Heart right ventricle (tissue), 16 donors: ENCODE measurements around the gene RBM43. TPM values are rescaled to one million over a fixed set of nuclear protein-coding genes. Genes with fewer than 3 reads are reported as not detected.

Experiments
- ATAC-seq, 8 donors: fragments of 200-7000 bp; cut with Tn5 transposase; one replicate each; pipeline ENCODE4 v1.9.1; 2020; ENCODE audit warnings: mild to moderate bottlenecking in 8 of 8, moderate library complexity in 8 of 8, moderate number of reproducible peaks in 1 of 8
- DNase-seq, 2 donors: peaks; one replicate each; pipeline ENCODE4 v3.0.0-alpha.2; 2020
- H3K27ac ChIP-seq, 10 donors: fragments of 200-600 bp; sonication (generic) in 2 of 10; one replicate each; pipeline versions ENCODE4 v1.5.0 to v1.8.0; 2020 to 2022; ENCODE audit warnings: mild to moderate bottlenecking in 3 of 10
- H3K27me3 ChIP-seq, 7 donors: fragments of 200-600 bp; one replicate each; pipeline ENCODE4 v1.8.0; 2021 to 2022; ENCODE audit warnings: mild to moderate bottlenecking in 2 of 7
- H3K36me3 ChIP-seq, 9 donors: fragments of 200-600 bp; sonication (generic) in 1 of 9; one replicate each; pipeline versions ENCODE4 v1.5.0 to v1.8.0; 2020 to 2022; ENCODE audit warnings: mild to moderate bottlenecking in 2 of 9
- H3K4me1 ChIP-seq, 9 donors: fragments of 200-600 bp; sonication (generic) in 1 of 9; one replicate each; pipeline versions ENCODE4 v1.5.0 to v1.8.0; 2020 to 2022; ENCODE audit warnings: mild to moderate bottlenecking in 4 of 9
- H3K4me3 ChIP-seq, 10 donors: fragments of 200-600 bp; sonication (generic) in 2 of 10; one replicate each; pipeline versions ENCODE4 v1.5.0 to v1.8.0; 2020 to 2022; ENCODE audit warnings: mild to moderate bottlenecking in 7 of 10, moderate library complexity in 2 of 10
- H3K9me3 ChIP-seq, 11 donors: fragments of 200-600 bp in 10 of 11; sonication (generic) in 2 of 11; one replicate each; pipeline versions ENCODE4 v1.5.0 to v1.8.0; 2013 to 2022; ENCODE audit warnings: mild to moderate bottlenecking in 2 of 11, control low read depth in 1 of 11, moderate library complexity in 1 of 11
- CTCF ChIP-seq, 9 donors: fragments of 200-600 bp; sonication (generic) in 2 of 9; IDR thresholded peaks; one replicate each; pipeline versions ENCODE4 v1.5.0 to v1.8.0; 2021 to 2022; ENCODE audit warnings: antibody characterized with exemption in 9 of 9, mild to moderate bottlenecking in 5 of 9, moderate library complexity in 1 of 9
- WGBS, 2 donors: extraction: QIAGEN DNeasy Blood & Tissue Kit; methylation state at CpG; one replicate each; pipeline ENCODE4 v1.1.7; 2013; ENCODE audit warnings: inconsistent platforms in 1 of 2; 5-methylcytosine and 5-hydroxymethylcytosine counted together
- intact Hi-C, 10 donors: fragments of 100-400 bp; cut with DNase I; formaldehyde crosslinking; loops; one replicate each; pipeline versions ENCODE4 v1.11.1 to v1.14.2; 2022
- polyA plus RNA-seq, 2 donors: library from polyadenylated mRNA; stranded (reverse); fragments of 200-250 nt; gene quantifications; one replicate each; pipeline ENCODE4 v1.2.3, GENCODE V29; 2013
- total RNA-seq, 10 donors: library from RNA; stranded (reverse); fragmentation: NEBNext Ultra II Directional in 3 of 10; extraction: Animal tissue kit (Norgen Biotek cat#: 25700) in 3 of 10; gene quantifications; one replicate each; pipeline versions ENCODE4 v1.2.1 to v1.2.4, GENCODE V29; 2021 to 2023
- donor health status: Arrhythmogenic right ventricular cardiomyopathy.
- donor health status: ischemic (EF 13 %, LVEDD 7.1; RV severe dilation, severe dysfunction).
- donor health status: healthy with polysubstance abuse.
- donor health status: DM: no; HTN: yes; CAD: no.
- donor health status: DM: no; HTN: no; CAD: no.
- donor health status: ischemic (EF 25% LVEDD 6.9; RV normal size, moderate dysfunction).
- donor health status: ischemic (EF 25% LVEDD 5.7; RV mildly dilated, moderate dysfunction).
- donor health status: healthy.
- donor health status: DM: yes; HTN: yes; CAD: no.
- donor health status: Ischemic cardiomyopathy.
- donor health status: ischemic (EF 35%, LVEDD 5.7; RV mildly dilated, moderate dysfunction).
- donor health status: nonischemic (EF 11% LVEDD 7.7; RV severe dilation, severe dysfunction).
- donor health status: DM: yes; HTN: yes; CAD: no.
- donor health status: PGD.
- donor health status: ischemic (EF 29% LVEDD 5.4; RV normal size, mild dysfunction).
- donor health status: nonischemic (EF 23%, LVEDD 6.1; RV moderate dilation, normal function).

Gene RBM43
- total and polyA plus RNA-seq, 12 donors: 0.96 to 2.9 (median 1.6) TPM

DNA sequence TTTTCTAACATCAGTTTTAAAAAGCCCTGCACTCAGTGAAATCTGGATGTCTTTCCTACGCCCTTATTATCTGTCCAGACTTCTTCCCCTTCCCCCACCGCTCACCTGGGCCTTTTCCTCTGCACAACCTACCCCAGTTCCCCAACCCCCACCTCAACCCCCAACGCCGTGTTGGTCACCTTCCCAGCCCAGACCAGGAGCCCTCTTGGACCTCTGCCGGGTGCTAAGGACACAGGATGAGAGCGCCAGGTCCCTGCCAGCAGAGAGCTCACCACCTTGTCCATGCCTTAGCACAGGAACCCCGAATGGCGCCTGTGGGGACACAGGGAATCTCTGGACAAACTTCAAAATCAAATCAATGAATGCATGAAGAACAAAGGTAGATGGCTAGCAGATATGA is 966 bp upstream of the RBM43 start:
- no peak for TF ChIP-seq CTCF (IDR thresholded peaks at IDR 0.05)
- peak overlapping the region in 2 of 10 donors; percentile 85 to 90 for H3K4me3 ChIP-seq
- H3K36me3 ChIP-seq: no peaks in the 10 kb centered on the region
- peaks cover 0 to 23% (median 12%) of the 10 kb centered on the region in 9 donors for H3K4me1 ChIP-seq
- intact Hi-C loops: loop anchor here in 4 of 10 donors (1.0 to 10.0 kb wide), 2 partner anchors 27 to 152 kb away; partner anchors contain the start of gene NMI (in 1 of the 4)
- DNase-seq (peak in 1 of 2 donors; percentile 8), ATAC-seq (no peak)
- peak overlapping the region in 1 of 10 donors; percentile 94 for H3K27ac ChIP-seq
- peaks cover 0 to 8% (median 0%) of the 10 kb centered on the region in 11 donors for H3K9me3 ChIP-seq
- WGBS, 2 donors: 88% methylated on average over 8 of the region's 8 CpGs
- no peaks in the 10 kb centered on the region for H3K27me3 ChIP-seq

GRCh38 chr2:151261977-151262291 is 271 bp upstream of the RBM43 start:
- no peak for TF ChIP-seq CTCF (IDR thresholded peaks at IDR 0.05)
- no peak for DNase-seq
- intact Hi-C loops: loop anchor here in 4 of 10 donors (1.0 to 10.0 kb wide), 2 partner anchors 27 to 153 kb away; partner anchors contain the start of gene NMI (in 1 of the 4)
- Histone ChIP-seq H3K27ac (peak overlapping the region; percentile 86 to 99 (median 94)), H3K4me3 (peak overlapping the region; percentile 53 to 97 (median 90)), H3K36me3 (no peaks in the 10 kb centered on the region), H3K27me3 (no peaks in the 10 kb centered on the region), H3K4me1 (peaks cover 0 to 25% (median 12%) of the 10 kb centered on the region in 9 donors), H3K9me3 (peaks cover 0 to under 1% (median 0%) of the 10 kb centered on the region in 11 donors)
- WGBS, 2 donors: 7 to 12% methylated on average over 9 of the region's 9 CpGs
- no peak for ATAC-seq

- WGBS, 2 donors: 28 to 34% methylated on average over 11 of the region's 11 CpGs
- peak in 1 of 8 donors; percentile 12 for ATAC-seq
- intact Hi-C loops: loop anchor here in 4 of 10 donors (10.0 kb wide), 1 partner anchor 154 kb away; no protein-coding TSS in a partner anchor
These were observed 961 bp downstream of the RBM43 start for GRCh38 chr2:151260573-151261230.

GRCh38 chr2:151258121-151258520 is 3.5 kb downstream of the RBM43 start:
- Histone ChIP-seq H3K9me3 (no peaks in the 10 kb centered on the region), H3K27ac (no peak overlapping the region), H3K36me3 (peaks cover 0 to 23% (median 0%) of the 10 kb centered on the region in 9 donors), H3K4me1 (peaks cover 0 to 25% (median 12%) of the 10 kb centered on the region in 9 donors), H3K27me3 (no peaks in the 10 kb centered on the region), H3K4me3 (no peak overlapping the region)
- WGBS, 2 donors: 91 to 96% methylated on average over 3 of the region's 3 CpGs
- intact Hi-C loops: no loop called here
- DNase-seq (no peak), ATAC-seq (no peak)
- no peak for TF ChIP-seq CTCF (IDR thresholded peaks at IDR 0.05)

More at GRCh38 chr2:151260573-151261230, 961 bp downstream of the RBM43 start:
- Histone ChIP-seq H3K4me1 (peaks cover 0 to 25% (median 12%) of the 10 kb centered on the region in 9 donors), H3K27ac (peak overlapping the region; percentile 86 to 99 (median 94)), H3K4me3 (peak overlapping the region; percentile 53 to 97 (median 90)), H3K9me3 (no peaks in the 10 kb centered on the region), H3K36me3 (no peaks in the 10 kb centered on the region), H3K27me3 (no peaks in the 10 kb centered on the region)
- DNase-seq: no peak
- no peak for TF ChIP-seq CTCF (IDR thresholded peaks at IDR 0.05)
